K562 (cell line): ENCODE measurements around the gene MYL3.

Experiments
- BHLHE40 ChIP-seq: IDR thresholded peaks from 2 replicates; pipeline ENCODE4 v1.6.1; 2011; ENCODE audit warnings: low read length, improper control_type of control experiment
- MXI1 ChIP-seq: IDR thresholded peaks from 2 replicates; pipeline ENCODE4 v1.6.1; 2011; ENCODE audit warnings: low read depth, mild to moderate bottlenecking, improper control_type of control experiment, low read length
- MYC ChIP-seq, 2 experiments: fragments of 250-450 bp in 1 of 2; sonication (Bioruptor Pico) in 1 of 2; IDR thresholded peaks; 2 replicates each; pipeline versions ENCODE4 v1.5.1 to v1.6.1; 2012 to 2021; ENCODE audit warnings: low read depth in 2 of 2, borderline replicate concordance in 1 of 2, improper control_type of control experiment in 1 of 2, low read length in 1 of 2, mild to moderate bottlenecking in 1 of 2, moderate library complexity in 1 of 2
- ZC3H4 ChIP-seq: sonication (generic); formaldehyde crosslinking; IDR thresholded peaks from 2 replicates; pipeline ENCODE4 v1.9.0; 2021; ENCODE audit warnings: missing genetic modification reagents, borderline replicate concordance
- ZNF408 ChIP-seq: fragments of 250-450 bp; sonication (Bioruptor Pico); IDR thresholded peaks from 2 replicates; pipeline ENCODE4 v1.4.0; 2020; ENCODE audit warnings: low read depth, mild to moderate bottlenecking, moderate library complexity

DNA sequence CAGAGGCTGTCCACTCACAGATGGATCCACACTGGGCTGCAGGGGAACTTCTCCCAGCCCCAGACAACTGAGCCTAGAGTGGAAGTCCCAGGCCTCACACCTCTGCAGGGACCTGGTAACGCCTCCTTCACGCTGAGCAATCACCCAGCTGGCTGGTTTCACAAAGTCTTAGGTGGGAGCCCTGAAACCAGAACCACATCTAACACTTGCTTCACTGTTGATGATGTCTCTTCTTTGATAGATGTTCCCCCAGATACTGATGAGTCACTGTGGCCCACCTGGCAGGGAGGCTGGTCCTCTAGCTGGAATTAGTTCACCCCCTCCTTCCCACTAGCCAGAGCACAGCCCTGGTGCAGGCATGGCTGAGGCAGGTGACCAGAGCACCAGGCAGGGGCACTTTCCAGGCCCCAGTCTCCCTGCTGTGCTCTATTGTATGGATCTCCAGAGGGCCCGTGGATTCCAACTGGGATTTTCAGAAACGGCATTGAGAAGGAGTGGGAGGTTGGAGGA is 33.5 kb downstream of the MYL3 start:
- TF ChIP-seq MXI1 (no peak), ZC3H4 (CRISPR knock-in tag) (no peak), MYC (IDR thresholded peaks at IDR 0.05; ENCODE audit: low read depth, low read length) (no peak), MYC (CRISPR knock-in tag; IDR thresholded peaks at IDR 0.05; ENCODE audit: borderline replicate concordance, low read depth) (no peak), ZNF408 (no peak), BHLHE40 (no peak)
